Right lobe of liver (tissue), 6 donors: ENCODE measurements around the gene GLP2R. TPM values are rescaled to one million over a fixed set of nuclear protein-coding genes. Genes with fewer than 3 reads are reported as not detected.

Source experiments
- ATAC-seq, 4 donors: fragments of 200-7000 bp; cut with Tn5 transposase; one replicate each; pipeline ENCODE4 v1.9.1; 2020; ENCODE audit warnings: mild to moderate bottlenecking in 4 of 4, moderate library complexity in 4 of 4
- DNase-seq, 3 donors: peaks; one replicate each; pipeline ENCODE4 v3.0.0-alpha.2; 2020
- H3K27ac ChIP-seq, 3 donors: fragments of 200-600 bp; one replicate each; pipeline ENCODE4 v1.8.0; 2022
- H3K27me3 ChIP-seq, 2 donors: fragments of 200-600 bp; one replicate each; pipeline ENCODE4 v1.8.0; 2022
- H3K36me3 ChIP-seq, 4 donors: fragments of 200-600 bp; sonication (generic) in 1 of 4; one replicate each; pipeline versions ENCODE4 v1.5.1 to v1.8.0; 2017 to 2022; ENCODE audit warnings: control low read depth in 1 of 4
- H3K4me1 ChIP-seq, 4 donors: fragments of 200-600 bp; sonication (generic) in 1 of 4; one replicate each; pipeline versions ENCODE4 v1.5.1 to v1.8.0; 2017 to 2022; ENCODE audit warnings: control low read depth in 1 of 4
- H3K4me3 ChIP-seq, 3 donors: fragments of 200-600 bp; one replicate each; pipeline ENCODE4 v1.8.0; 2022
- H3K9me3 ChIP-seq, 4 donors: fragments of 200-600 bp; sonication (generic) in 1 of 4; one replicate each; pipeline versions ENCODE4 v1.5.1 to v1.8.0; 2017 to 2022; ENCODE audit warnings: control low read depth in 1 of 4
- POLR2A ChIP-seq: fragments of 450-650 bp; IDR thresholded peaks from one replicate; pipeline ENCODE4 v1.6.1; 2017; ENCODE audit warnings: antibody characterized with exemption, mild to moderate bottlenecking
- WGBS: methylation state at CpG from one replicate; pipeline ENCODE4 v1.1.6; 2018; ENCODE audit warnings: low coverage, low lambda C conversion rate; ENCODE audit not compliant: insufficient coverage; ENCODE audit errors: missing lambda C conversion rate; 5-methylcytosine and 5-hydroxymethylcytosine counted together
- intact Hi-C, 2 donors: fragments of 100-400 bp; cut with DNase I; formaldehyde crosslinking; loops; one replicate each; pipeline versions ENCODE4 v1.11.2 to v1.14.1; 2022
- total RNA-seq, 6 experiments: library from RNA; depleted of rRNA in 2 of 6; stranded (reverse); fragments of >200 nt in 2 of 6; fragmentation: NEBNext Ultra II Directional in 3 of 6; extraction: Animal tissue kit (Norgen Biotek cat#: 25700) in 3 of 6; gene quantifications; one replicate each; pipeline versions ENCODE4 v1.1.0 to v1.2.4, GENCODE V29; 2016 to 2023
- TF ChIP-seq, protein P1 (sequence below), 4 donors: fragments of 200-600 bp in 3 of 4; fragments of 450-650 bp in 1 of 4; IDR thresholded peaks; one replicate each; pipeline versions ENCODE4 v1.5.1 to v1.8.0; 2016 to 2022; ENCODE audit warnings: antibody characterized with exemption in 4 of 4, mild to moderate bottlenecking in 2 of 4
- donor health status: DM: no; HTN: yes; CAD: no.
- donor health status: DM: no; HTN: no; CAD: no.
- donor health status: DM: no; HTN: no; CAD: no.
- donor health status: DM: no; HTN: yes; CAD: no.
- donor health status: DM: no; HTN: yes; CAD: no.

GLP2R gene
- total RNA-seq, 6 experiments from 2014 or later, result 0.12 to 2.4 (median 0.63) TPM

DNA sequence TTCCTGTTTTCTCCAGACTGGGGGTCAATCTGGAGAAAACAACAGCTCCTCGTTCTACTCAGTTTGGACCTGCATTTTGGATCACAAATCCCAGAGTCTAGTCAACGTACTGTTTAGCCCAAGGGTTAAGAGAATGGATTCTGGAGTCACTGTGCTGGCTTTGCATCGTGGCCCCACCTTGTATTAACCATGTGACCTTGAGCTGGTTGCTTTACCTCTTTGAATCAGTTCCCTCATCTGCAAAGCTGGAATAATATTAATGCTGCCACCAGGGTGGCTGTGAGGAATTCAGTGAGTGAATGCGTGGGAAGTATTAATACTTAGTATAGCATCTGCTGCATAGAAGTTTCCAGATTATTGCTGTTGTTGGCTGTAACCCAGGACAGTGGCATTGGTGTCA is 23.0 kb upstream of the GLP2R start:
- Histone ChIP-seq H3K36me3 (no peaks in the 10 kb centered on the region), H3K27ac (no peak overlapping the region), H3K9me3 (no peaks in the 10 kb centered on the region), H3K4me1 (no peaks in the 10 kb centered on the region), H3K4me3 (no peak overlapping the region), H3K27me3 (no peaks in the 10 kb centered on the region)
- WGBS, result 42% methylated on average over 4 of the region's 4 CpGs
- DNase-seq, result no peak
- intact Hi-C loops, result no loop called here
- ATAC-seq, result no peak
- TF ChIP-seq, protein P1, sequence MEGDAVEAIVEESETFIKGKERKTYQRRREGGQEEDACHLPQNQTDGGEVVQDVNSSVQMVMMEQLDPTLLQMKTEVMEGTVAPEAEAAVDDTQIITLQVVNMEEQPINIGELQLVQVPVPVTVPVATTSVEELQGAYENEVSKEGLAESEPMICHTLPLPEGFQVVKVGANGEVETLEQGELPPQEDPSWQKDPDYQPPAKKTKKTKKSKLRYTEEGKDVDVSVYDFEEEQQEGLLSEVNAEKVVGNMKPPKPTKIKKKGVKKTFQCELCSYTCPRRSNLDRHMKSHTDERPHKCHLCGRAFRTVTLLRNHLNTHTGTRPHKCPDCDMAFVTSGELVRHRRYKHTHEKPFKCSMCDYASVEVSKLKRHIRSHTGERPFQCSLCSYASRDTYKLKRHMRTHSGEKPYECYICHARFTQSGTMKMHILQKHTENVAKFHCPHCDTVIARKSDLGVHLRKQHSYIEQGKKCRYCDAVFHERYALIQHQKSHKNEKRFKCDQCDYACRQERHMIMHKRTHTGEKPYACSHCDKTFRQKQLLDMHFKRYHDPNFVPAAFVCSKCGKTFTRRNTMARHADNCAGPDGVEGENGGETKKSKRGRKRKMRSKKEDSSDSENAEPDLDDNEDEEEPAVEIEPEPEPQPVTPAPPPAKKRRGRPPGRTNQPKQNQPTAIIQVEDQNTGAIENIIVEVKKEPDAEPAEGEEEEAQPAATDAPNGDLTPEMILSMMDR (IDR thresholded peaks at IDR 0.05), result no peak
- no peak for TF ChIP-seq POLR2A

DNA sequence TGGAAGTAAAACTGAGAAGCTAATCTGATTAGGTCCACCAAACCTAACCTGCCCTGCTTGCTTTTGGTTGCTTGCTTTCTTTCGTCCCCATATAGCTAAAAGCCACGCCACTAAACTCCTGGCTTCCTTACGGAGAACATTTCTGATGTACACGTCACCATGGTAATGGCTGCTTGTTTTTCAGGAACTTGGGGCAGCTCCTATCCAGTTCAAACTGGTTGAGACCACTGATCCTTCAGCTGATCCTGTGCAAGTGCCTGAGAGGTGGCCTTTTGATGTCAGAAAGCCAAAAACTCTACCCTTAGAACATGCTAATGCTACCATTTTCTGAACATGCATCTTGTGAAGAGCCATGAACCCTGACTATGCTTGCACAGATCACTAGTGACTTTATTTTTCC is 20.0 kb upstream of the GLP2R start:
- WGBS, result 11% methylated on average over 3 of the region's 4 CpGs
- H3K36me3 ChIP-seq, result no peaks in the 10 kb centered on the region
- no peaks in the 10 kb centered on the region for H3K27me3 ChIP-seq
- H3K27ac ChIP-seq, result no peak overlapping the region
- intact Hi-C loops, result no loop called here
- no peaks in the 10 kb centered on the region for H3K9me3 ChIP-seq
- no peak for DNase-seq
- H3K4me1 ChIP-seq, result no peaks in the 10 kb centered on the region
- no peak for ATAC-seq
- no peak for TF ChIP-seq POLR2A
- TF ChIP-seq, protein P1 (IDR thresholded peaks at IDR 0.05), result no peak
- no peak overlapping the region for H3K4me3 ChIP-seq

DNA sequence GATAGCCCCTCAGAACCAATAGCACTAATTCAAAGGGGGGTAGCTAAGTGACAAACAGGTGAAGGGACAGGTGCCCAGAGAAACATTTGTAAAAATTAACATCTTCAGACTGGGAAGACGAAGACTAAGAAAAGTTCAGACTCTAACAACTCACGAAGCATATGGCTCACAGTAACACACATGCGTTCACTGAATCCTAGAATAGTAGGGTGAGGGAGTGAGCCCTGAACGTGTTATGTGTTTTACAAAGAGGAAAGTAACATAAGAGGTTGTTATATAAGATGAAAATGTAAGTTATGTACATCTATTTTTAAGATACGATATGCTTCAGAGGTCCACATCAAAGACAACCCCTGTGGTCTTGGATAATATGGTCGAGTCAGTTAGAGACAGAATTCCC is 19.0 kb upstream of the GLP2R start:
- H3K36me3 ChIP-seq, result no peaks in the 10 kb centered on the region
- no peak overlapping the region for H3K27ac ChIP-seq
- TF ChIP-seq, protein P1 (IDR thresholded peaks at IDR 0.05), result no peak
- TF ChIP-seq POLR2A, result no peak
- no peak for ATAC-seq
- H3K9me3 ChIP-seq, result no peaks in the 10 kb centered on the region
- no peaks in the 10 kb centered on the region for H3K4me1 ChIP-seq
- WGBS, result 45% methylated on average over 6 of the region's 6 CpGs
- H3K4me3 ChIP-seq, result no peak overlapping the region
- H3K27me3 ChIP-seq, result no peaks in the 10 kb centered on the region
- intact Hi-C loops, result no loop called here
- no peak for DNase-seq

DNA sequence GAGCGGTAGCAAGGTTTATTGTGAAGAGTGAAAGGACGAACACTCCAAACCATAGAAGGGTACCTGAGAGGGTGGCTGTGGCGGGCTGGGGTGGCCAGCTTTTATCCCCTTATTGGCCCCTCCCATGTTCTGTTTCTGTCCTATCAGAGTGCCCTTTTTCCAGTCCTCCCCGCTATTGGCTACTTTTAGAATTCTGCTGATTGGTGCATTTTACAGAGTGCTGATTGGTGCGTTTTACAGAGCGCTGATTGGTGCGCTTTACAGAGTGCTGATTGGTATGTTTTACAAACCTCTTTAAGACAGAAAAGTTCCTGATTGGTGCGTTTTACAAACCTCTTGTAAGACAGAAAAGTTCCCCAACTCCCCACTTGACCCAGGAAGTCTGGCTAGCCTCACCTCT is 16.3 kb upstream of the GLP2R start:
- Histone ChIP-seq H3K27me3 (no peaks in the 10 kb centered on the region), H3K9me3 (no peaks in the 10 kb centered on the region), H3K4me3 (no peak overlapping the region), H3K27ac (no peak overlapping the region), H3K36me3 (no peaks in the 10 kb centered on the region), H3K4me1 (no peaks in the 10 kb centered on the region)
- TF ChIP-seq POLR2A, result no peak
- TF ChIP-seq, protein P1 (IDR thresholded peaks at IDR 0.05), result no peak
- no peak for ATAC-seq
- no peak for DNase-seq
- 66% methylated on average over 4 of the region's 8 CpGs for WGBS
- intact Hi-C loops, result no loop called here
